ENCODE results near the gene HOXA6. TPM values are rescaled to one million over a fixed set of nuclear protein-coding genes. Genes with fewer than 3 reads are reported as not detected.

HOXA6 gene
- total RNA-seq, 1 experiment from 2014 or later = 12.4 TPM

GRCh38 chr7:27156916-27157701, 9.5 kb upstream of the HOXA6 start:
- CTCF ChIA-PET = interaction anchor here (1.9 kb wide), 1 partner anchor 475 kb away, joined by 5 read pairs; no protein-coding TSS in a partner anchor
- intact Hi-C loops (cut with micrococcal nuclease; ENCODE audit: unreplicated experiment) = no loop called here
- Mint-ChIP-seq H3K9me3 (ENCODE audit: low read depth, unreplicated experiment) (no peaks in the 10 kb centered on the region), H3K4me1 (ENCODE audit: low read depth, unreplicated experiment) (peaks cover under 1% of the 10 kb centered on the region), H3K27me3 (ENCODE audit: unreplicated experiment) (peaks cover 23% of the 10 kb centered on the region), H3K36me3 (ENCODE audit: insufficient read depth, unreplicated experiment) (peaks cover 7% of the 10 kb centered on the region), H3K27ac (ENCODE audit: unreplicated experiment) (no peak overlapping the region), H3K4me3 (ENCODE audit: low read depth, unreplicated experiment) (no peak overlapping the region)
- TF ChIP-seq, protein P1, sequence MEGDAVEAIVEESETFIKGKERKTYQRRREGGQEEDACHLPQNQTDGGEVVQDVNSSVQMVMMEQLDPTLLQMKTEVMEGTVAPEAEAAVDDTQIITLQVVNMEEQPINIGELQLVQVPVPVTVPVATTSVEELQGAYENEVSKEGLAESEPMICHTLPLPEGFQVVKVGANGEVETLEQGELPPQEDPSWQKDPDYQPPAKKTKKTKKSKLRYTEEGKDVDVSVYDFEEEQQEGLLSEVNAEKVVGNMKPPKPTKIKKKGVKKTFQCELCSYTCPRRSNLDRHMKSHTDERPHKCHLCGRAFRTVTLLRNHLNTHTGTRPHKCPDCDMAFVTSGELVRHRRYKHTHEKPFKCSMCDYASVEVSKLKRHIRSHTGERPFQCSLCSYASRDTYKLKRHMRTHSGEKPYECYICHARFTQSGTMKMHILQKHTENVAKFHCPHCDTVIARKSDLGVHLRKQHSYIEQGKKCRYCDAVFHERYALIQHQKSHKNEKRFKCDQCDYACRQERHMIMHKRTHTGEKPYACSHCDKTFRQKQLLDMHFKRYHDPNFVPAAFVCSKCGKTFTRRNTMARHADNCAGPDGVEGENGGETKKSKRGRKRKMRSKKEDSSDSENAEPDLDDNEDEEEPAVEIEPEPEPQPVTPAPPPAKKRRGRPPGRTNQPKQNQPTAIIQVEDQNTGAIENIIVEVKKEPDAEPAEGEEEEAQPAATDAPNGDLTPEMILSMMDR (IDR thresholded peaks at IDR 0.05; ENCODE audit: unreplicated experiment) = no peak
- no peak for DNase-seq
- no TSS peak for BruUV-seq (replicated peaks)

DNA sequence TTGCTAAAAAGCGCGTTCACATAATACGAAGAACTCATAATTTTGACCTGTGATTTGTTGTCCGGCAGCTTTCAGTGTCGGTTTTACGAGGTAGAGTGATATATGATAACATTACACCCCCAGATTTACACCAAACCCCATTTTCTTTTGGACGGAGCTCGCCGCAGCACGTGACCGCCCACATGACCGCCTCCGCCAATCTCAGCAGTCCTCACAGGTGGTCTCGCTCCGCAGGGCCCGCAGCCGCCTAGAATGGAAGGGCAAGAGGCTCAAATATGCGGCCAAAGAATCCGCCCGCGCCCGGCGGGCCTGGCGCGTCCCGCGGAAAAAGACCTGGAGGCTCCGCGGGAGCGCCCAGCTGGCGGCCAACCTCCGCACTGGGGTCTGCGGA, 8.9 kb upstream of the HOXA6 start, which contains the start of gene HOXA7:
HOXA7 (minus strand) TSS at position 168 of the 391 bp plus-strand sequence; CDS start at position 38, 130 bp downstream.
- no peak for DNase-seq
- no peaks in the 10 kb centered on the region for H3K9me3 Mint-ChIP-seq (ENCODE audit: low read depth, unreplicated experiment)
- intact Hi-C loops (cut with micrococcal nuclease; ENCODE audit: unreplicated experiment) = no loop called here
- no TSS peak for BruUV-seq (replicated peaks)
- H3K36me3 Mint-ChIP-seq (ENCODE audit: insufficient read depth, unreplicated experiment) = peaks cover 11% of the 10 kb centered on the region
- peaks cover 30% of the 10 kb centered on the region for H3K27me3 Mint-ChIP-seq (ENCODE audit: unreplicated experiment)
- TF ChIP-seq, protein P1 (IDR thresholded peaks at IDR 0.05; ENCODE audit: unreplicated experiment) = no peak
- CTCF ChIA-PET = interaction anchor here (1.9 kb wide), 1 partner anchor 474 kb away, joined by 5 read pairs; no protein-coding TSS in a partner anchor
- no peak within 1 kb of the TSS for H3K4me3 Mint-ChIP-seq (ENCODE audit: low read depth, unreplicated experiment)
- H3K27ac Mint-ChIP-seq (ENCODE audit: unreplicated experiment) = no peak within 1 kb of the TSS
- H3K4me1 Mint-ChIP-seq (ENCODE audit: low read depth, unreplicated experiment) = peaks cover 6% of the 10 kb centered on the region

DNA sequence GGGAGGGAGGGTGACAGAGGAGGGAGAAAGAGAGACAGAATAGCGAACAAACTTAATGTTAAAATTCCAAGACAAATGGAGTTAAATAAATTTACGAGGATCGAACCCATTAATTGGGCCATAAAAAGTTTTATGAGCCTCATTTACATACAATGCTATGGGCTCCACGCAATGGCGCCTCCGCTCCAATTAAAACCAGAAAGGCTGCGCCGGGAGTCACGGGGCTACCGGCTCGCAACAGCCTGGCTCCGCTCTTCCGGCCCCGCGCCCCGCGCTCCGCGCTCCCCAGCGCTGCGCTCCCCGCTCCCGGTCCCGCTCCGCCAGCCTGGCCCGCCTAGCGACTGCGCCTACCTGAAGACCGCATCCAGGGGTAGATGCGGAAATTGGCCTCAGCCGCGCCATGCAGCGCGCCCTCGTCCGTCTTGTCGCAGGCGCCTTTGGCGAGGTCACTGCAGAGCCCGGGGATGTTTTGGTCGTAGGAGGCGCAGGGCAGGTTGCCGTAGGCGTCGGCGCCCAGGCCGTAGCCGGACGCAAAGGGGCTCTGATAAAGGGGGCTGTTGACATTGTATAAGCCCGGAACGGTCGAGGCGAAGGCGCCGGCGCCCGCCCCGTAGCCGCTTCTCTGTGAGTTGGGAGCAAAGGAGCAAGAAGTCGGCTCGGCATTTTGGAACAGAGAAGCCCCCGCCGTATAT, 8.4 kb upstream of the HOXA6 start:
- CTCF ChIA-PET = no interaction called here
- intact Hi-C loops (cut with micrococcal nuclease; ENCODE audit: unreplicated experiment) = no loop called here
- no peak overlapping the region for H3K27ac Mint-ChIP-seq (ENCODE audit: unreplicated experiment)

More for the DNA sequence above, 8.4 kb upstream of the HOXA6 start:
- no TSS peak for BruUV-seq (replicated peaks)
- H3K4me1 Mint-ChIP-seq (ENCODE audit: low read depth, unreplicated experiment) = peaks cover 11% of the 10 kb centered on the region
- DNase-seq = no peak
- no peaks in the 10 kb centered on the region for H3K9me3 Mint-ChIP-seq (ENCODE audit: low read depth, unreplicated experiment)
- TF ChIP-seq, protein P1 (IDR thresholded peaks at IDR 0.05; ENCODE audit: unreplicated experiment) = no peak
- H3K4me3 Mint-ChIP-seq (ENCODE audit: low read depth, unreplicated experiment) = no peak overlapping the region
- H3K36me3 Mint-ChIP-seq (ENCODE audit: insufficient read depth, unreplicated experiment) = peaks cover 14% of the 10 kb centered on the region
- peaks cover 35% of the 10 kb centered on the region for H3K27me3 Mint-ChIP-seq (ENCODE audit: unreplicated experiment)
